Breast epithelium (tissue), 3 donors: ENCODE results near the gene KLHL42.

Experiments used
- POLR2A ChIP-seq: fragments of 450-650 bp; IDR thresholded peaks from one replicate; pipeline ENCODE4 v1.6.1; 2016; ENCODE audit warnings: antibody characterized with exemption, mild to moderate bottlenecking, moderate library complexity
- POLR2AphosphoS5 ChIP-seq, 3 donors: sonication (generic); formaldehyde crosslinking; IDR thresholded peaks; one replicate each; pipeline ENCODE4 v1.6.1; 2017; ENCODE audit warnings: antibody characterized with exemption in 3 of 3
- TF ChIP-seq, protein P1 (sequence below), 3 donors: fragments of 450-650 bp; IDR thresholded peaks; one replicate each; pipeline ENCODE4 v1.5.1; 2016 to 2017; ENCODE audit warnings: antibody characterized with exemption in 3 of 3, mild to moderate bottlenecking in 3 of 3, moderate library complexity in 3 of 3

DNA sequence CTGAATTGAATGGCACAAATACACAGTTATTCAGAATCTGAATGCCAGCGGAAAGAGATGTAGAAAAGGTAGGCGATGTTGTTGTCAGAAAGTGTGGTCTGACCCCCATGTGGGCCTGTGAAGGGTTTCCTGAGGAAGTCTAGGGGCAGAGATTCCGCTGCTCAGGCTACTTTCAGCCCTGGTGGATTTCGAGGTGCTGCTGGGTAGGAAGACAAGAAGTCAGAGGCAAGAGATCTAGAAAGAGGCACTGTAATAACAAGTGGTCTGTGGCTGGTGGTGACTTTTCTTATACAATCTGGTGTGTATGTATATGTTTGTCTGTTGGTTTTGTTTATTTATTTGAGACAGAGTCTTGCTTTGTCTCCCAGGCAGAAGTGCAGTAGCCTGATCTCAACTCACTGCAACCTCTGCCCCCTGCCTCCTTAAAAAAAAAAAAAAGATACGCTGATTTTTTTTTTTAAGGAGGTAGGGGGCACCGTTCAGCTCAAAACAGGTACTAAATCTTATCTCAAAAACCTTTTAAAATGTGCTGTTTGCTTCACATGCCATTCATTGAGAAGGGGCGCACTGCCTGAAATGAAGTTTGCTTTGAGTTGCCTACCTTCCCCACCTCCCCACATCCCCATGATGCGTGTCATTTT, 27.1 kb downstream of the KLHL42 start:
- TF ChIP-seq, protein P1, sequence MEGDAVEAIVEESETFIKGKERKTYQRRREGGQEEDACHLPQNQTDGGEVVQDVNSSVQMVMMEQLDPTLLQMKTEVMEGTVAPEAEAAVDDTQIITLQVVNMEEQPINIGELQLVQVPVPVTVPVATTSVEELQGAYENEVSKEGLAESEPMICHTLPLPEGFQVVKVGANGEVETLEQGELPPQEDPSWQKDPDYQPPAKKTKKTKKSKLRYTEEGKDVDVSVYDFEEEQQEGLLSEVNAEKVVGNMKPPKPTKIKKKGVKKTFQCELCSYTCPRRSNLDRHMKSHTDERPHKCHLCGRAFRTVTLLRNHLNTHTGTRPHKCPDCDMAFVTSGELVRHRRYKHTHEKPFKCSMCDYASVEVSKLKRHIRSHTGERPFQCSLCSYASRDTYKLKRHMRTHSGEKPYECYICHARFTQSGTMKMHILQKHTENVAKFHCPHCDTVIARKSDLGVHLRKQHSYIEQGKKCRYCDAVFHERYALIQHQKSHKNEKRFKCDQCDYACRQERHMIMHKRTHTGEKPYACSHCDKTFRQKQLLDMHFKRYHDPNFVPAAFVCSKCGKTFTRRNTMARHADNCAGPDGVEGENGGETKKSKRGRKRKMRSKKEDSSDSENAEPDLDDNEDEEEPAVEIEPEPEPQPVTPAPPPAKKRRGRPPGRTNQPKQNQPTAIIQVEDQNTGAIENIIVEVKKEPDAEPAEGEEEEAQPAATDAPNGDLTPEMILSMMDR (IDR thresholded peaks at IDR 0.05): no peak
- TF ChIP-seq POLR2A: no peak
- TF ChIP-seq POLR2AphosphoS5 (IDR thresholded peaks at IDR 0.05): no peak
